ENCODE data around the gene SAMD11.

Gene SAMD11

GRCh38 chr1:912740-913301, 10.9 kb upstream of the SAMD11 start:
- DNase-seq (ENCODE audit: low read depth), result no peak
- no peak overlapping the region for H3K4me3 ChIP-seq (ENCODE audit: low read depth, low read length)
- peak; percentile 6 for TF ChIP-seq CTCF (IDR thresholded peaks at IDR 0.05; ENCODE audit: insufficient read depth, low read depth, low read length, missing control alignments)

DNA sequence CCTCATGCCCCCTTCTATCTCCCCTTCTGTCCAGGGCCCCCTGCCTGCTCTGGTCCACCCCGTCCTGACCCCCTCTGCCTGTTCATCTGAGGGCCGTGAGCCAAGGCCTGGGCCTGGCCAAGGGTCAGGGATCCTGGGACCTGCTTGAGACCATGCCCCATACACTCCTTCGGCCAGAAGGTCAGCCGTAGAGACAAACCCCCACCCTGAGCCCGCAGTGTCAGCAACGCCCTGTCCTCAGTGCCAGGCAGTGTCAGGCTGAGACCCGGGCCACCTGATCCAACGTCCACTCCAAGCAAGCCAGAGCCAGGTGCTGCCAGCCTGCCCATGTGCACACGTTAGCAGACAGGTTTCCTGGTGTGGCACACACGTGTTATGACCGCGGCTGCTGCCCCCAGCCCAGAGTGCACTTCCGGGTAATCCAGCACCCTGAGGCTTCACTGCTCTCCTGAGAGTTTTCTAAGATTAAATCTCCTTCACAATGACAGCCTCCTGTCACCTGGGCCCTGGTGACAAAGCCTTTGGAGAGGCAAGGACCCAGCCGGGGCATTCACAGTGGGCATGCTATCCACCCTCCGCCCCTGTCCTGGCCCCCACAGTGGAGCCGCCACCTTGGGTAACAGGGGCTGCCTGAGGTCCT, 10.1 kb upstream of the SAMD11 start:
- no peak for DNase-seq (ENCODE audit: low read depth)
- no peak for TF ChIP-seq CTCF (IDR thresholded peaks at IDR 0.05; ENCODE audit: insufficient read depth, low read depth, low read length, missing control alignments)
- H3K4me3 ChIP-seq (ENCODE audit: low read depth, low read length), result no peak overlapping the region

- no peak for DNase-seq (ENCODE audit: low read depth)
- no peak overlapping the region for H3K4me3 ChIP-seq (ENCODE audit: low read depth, low read length)
- TF ChIP-seq CTCF (IDR thresholded peaks at IDR 0.05; ENCODE audit: insufficient read depth, low read depth, low read length, missing control alignments), result no peak
Measured at GRCh38 chr1:914131-914890, 9.4 kb upstream of the SAMD11 start.

DNA sequence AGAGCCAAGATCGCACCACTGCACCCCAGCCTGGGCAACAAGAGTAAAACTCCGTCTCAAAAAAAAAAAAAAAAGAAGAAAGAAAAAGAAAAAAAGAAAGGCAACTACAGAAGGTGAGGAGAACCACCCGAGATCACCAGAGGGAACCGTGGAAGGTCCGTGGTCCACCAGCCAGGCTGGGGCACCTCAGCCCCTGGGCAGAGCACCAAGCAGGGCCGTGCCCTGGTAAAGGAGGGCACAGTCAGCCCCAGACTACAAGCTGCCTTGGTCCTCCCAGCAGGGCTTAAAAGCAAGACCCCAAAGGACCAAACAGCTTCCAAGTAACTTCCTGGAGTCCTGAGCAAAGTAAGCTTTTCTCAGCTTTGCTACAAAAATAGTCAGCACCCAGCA, 8.8 kb upstream of the SAMD11 start:
- H3K4me3 ChIP-seq (ENCODE audit: low read depth, low read length), result no peak overlapping the region
- DNase-seq (ENCODE audit: low read depth), result no peak
- TF ChIP-seq CTCF (IDR thresholded peaks at IDR 0.05; ENCODE audit: insufficient read depth, low read depth, low read length, missing control alignments), result no peak

DNA sequence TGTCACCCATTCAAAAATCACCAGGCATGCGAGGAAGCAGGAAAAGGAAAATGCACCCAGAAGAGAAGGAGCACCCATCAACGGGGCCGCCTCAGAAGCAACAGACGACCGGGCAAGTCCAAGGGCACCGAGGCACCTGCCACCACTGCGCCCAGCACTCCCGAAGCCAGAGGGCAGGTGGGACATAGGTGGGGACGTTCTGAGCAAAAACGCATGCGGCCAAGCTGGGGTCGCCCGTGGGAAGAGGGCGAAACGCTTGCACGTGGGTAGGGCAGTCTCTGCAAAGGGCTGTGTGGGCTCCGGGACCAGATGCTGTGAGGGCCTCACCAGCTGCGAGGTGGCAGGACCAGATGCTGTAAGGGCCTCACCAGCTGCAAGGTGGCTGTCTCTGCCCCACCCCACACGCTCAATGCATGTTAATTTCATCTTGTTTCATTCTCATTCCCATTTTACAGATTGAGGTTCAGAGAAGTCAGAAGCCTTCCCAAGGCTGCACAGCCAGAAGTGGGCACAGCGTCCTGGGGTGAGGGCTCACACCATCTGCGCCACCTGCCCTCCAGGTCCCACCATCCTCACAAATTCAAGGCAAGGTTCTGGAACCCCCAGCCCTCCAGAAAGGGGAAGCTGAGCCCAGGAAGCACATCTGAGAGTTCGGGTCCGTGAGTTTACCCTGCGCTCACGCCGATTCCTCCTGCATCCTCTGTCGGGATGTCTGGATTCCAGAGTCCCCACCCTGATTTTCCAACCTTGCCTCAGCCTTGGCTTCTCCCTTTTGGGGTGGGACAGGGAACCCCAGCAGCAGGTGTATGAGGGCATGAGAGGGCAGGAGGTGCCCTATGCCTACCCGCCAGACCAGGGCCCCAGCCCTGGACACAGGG, 8.2 kb upstream of the SAMD11 start:
- TF ChIP-seq CTCF (IDR thresholded peaks at IDR 0.05; ENCODE audit: insufficient read depth, low read depth, low read length, missing control alignments), result no peak
- no peak overlapping the region for H3K4me3 ChIP-seq (ENCODE audit: low read depth, low read length)
- DNase-seq (ENCODE audit: low read depth), result no peak

GRCh38 chr1:916173-917075, 7.3 kb upstream of the SAMD11 start:
- H3K4me3 ChIP-seq (ENCODE audit: low read depth, low read length), result no peak overlapping the region
- no peak for DNase-seq (ENCODE audit: low read depth)
- TF ChIP-seq CTCF (IDR thresholded peaks at IDR 0.05; ENCODE audit: insufficient read depth, low read depth, low read length, missing control alignments), result no peak
